Measurements from ENCODE around the gene PLGRKT. TPM values are rescaled to one million over a fixed set of nuclear protein-coding genes. Genes with fewer than 3 reads are reported as not detected.

Gene PLGRKT
- total RNA-seq, 1 experiment from 2014 or later: 36.0 TPM

- no peak for DNase-seq (ENCODE audit: low read depth)
Measured at GRCh38 chr9:5315187-5315923, 122.4 kb downstream of the PLGRKT start.

GRCh38 chr9:5310851-5311250 is 126.9 kb downstream of the PLGRKT start:
- no peak for DNase-seq (ENCODE audit: low read depth)

Other genes starting within 250 kb of the PLGRKT start
- not detected in 2 replicates for gene INSL4, start 206.5 kb downstream of the PLGRKT start, total RNA-seq (2014; rRNA removed)
- gene RLN2, start 133.2 kb downstream of the PLGRKT start, total RNA-seq (2014; rRNA removed): not detected in 2 replicates
- gene RLN1, start 98.0 kb downstream of the PLGRKT start, total RNA-seq (2014; rRNA removed): not detected in 2 replicates
- gene CD274, start 12.6 kb upstream of the PLGRKT start, total RNA-seq (2014; rRNA removed): 5.5 and 7.9 TPM in 2 replicates
- 18.3 and 20.6 TPM in 2 replicates for gene PDCD1LG2, start 72.6 kb upstream of the PLGRKT start, total RNA-seq (2014; rRNA removed)
- 13.5 and 21.1 TPM in 2 replicates for gene RIC1, start 191.2 kb upstream of the PLGRKT start, total RNA-seq (2014; rRNA removed)